ENCODE measurements around the gene MAPK7. TPM values are rescaled to one million over a fixed set of nuclear protein-coding genes. Genes with fewer than 3 reads are reported as not detected.

MAPK7 gene
- polyA plus RNA-seq, 2 of the 4 experiments (the other 2 are of a cell fraction) = 7.2 to 25.8 TPM

GRCh38 chr17:19379361-19380065 lies 1.2 kb downstream of the MAPK7 start:
- ATAC-seq (no peak), FAIRE-seq (peak; percentile 51), DNase-seq (ENCODE audit: low read depth in 1 of 2, low spot score in 1 of 2) (no peak)
- Histone ChIP-seq H3K4me2 (peak overlapping the region; percentile 96), H3K27ac (peak overlapping the region; percentile 81 to 92; a peak in 5 of 6 replicates), H3K4me1 (peaks cover 16% of the 10 kb centered on the region), H3K9me3 (no peaks in the 10 kb centered on the region), H3K4me3 (peak overlapping the region; percentile 80)
- ChIA-PET POLR2A (no interaction called here), CTCF (interaction anchor here (0.5 to 12.3 kb wide), 10 partner anchors 9 to 575 kb away, joined by 3 to 148 read pairs (median 5); partner anchors contain the start of gene B9D1)
- TF ChIP-seq HOXB5 (CRISPR knock-in tag; IDR thresholded peaks at IDR 0.05) (no peak), JUN (IDR thresholded peaks at IDR 0.05) (no peak), ATOH8 (CRISPR knock-in tag; IDR thresholded peaks at IDR 0.05; ENCODE audit: low read depth) (no peak), BCL3 (IDR thresholded peaks at IDR 0.05) (no peak), POLR2A (IDR thresholded peaks at IDR 0.05; ENCODE audit: low read length) (no peak), ZSCAN20 (CRISPR knock-in tag; IDR thresholded peaks at IDR 0.05) (no peak), HOXA7 (CRISPR knock-in tag; IDR thresholded peaks at IDR 0.05) (no peak), CHD4 (IDR thresholded peaks at IDR 0.05; ENCODE audit: borderline replicate concordance) (no peak), FOSB (CRISPR knock-in tag; IDR thresholded peaks at IDR 0.05) (no peak), RNF2 (IDR thresholded peaks at IDR 0.05; ENCODE audit: borderline replicate concordance, low read depth) (no peak), ZNF302 (CRISPR knock-in tag; IDR thresholded peaks at IDR 0.05) (no peak), RFX5 (IDR thresholded peaks at IDR 0.05) (no peak), RCOR1 (IDR thresholded peaks at IDR 0.05; ENCODE audit: low read depth, low read length) (no peak), PHF8 (IDR thresholded peaks at IDR 0.05; ENCODE audit: borderline replicate concordance, low read depth) (no peak), JUNB (IDR thresholded peaks at IDR 0.05) (no peak), ZFP36 (IDR thresholded peaks at IDR 0.05; ENCODE audit: borderline replicate concordance, partially characterized antibody) (no peak), HEYL (CRISPR knock-in tag; IDR thresholded peaks at IDR 0.05) (no peak)
- TF ChIP-seq, protein P1, sequence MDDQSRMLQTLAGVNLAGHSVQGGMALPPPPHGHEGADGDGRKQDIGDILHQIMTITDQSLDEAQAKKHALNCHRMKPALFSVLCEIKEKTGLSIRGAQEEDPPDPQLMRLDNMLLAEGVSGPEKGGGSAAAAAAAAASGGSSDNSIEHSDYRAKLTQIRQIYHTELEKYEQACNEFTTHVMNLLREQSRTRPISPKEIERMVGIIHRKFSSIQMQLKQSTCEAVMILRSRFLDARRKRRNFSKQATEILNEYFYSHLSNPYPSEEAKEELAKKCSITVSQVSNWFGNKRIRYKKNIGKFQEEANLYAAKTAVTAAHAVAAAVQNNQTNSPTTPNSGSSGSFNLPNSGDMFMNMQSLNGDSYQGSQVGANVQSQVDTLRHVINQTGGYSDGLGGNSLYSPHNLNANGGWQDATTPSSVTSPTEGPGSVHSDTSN (IDR thresholded peaks at IDR 0.05) = no peak
- 90% methylated on average over 13 of the region's 13 CpGs for WGBS (ENCODE audit: missing lambda C conversion rate)

- Histone ChIP-seq H3K27ac (no peak overlapping the region), H3K4me2 (no peak overlapping the region), H3K4me3 (no peak overlapping the region), H3K9me3 (no peaks in the 10 kb centered on the region), H3K4me1 (peaks cover 20% of the 10 kb centered on the region)
- ChIA-PET POLR2A (no interaction called here), CTCF (interaction anchor here (0.5 to 12.3 kb wide), 11 partner anchors 8 to 441 kb away, joined by 3 to 148 read pairs (median 5); partner anchors contain the start of gene B9D1)
- no peak for DNase-seq (ENCODE audit: low read depth in 1 of 2, low spot score in 1 of 2)
- no peak for FAIRE-seq
- 93% methylated on average over 28 of the region's 29 CpGs for WGBS (ENCODE audit: missing lambda C conversion rate)
- ATAC-seq = no peak
- TF ChIP-seq HDAC2 (IDR thresholded peaks at IDR 0.05) = no peak
- TF ChIP-seq EHF (CRISPR knock-in tag; IDR thresholded peaks at IDR 0.05) = no peak
- no peak for TF ChIP-seq ESRRA (IDR thresholded peaks at IDR 0.05; ENCODE audit: borderline replicate concordance, low read length)
- no peak for TF ChIP-seq NFE2L2 (conservative IDR thresholded peaks at IDR 0.05; ENCODE audit: low read length)
- TF ChIP-seq MAFK (IDR thresholded peaks at IDR 0.05; ENCODE audit: partially characterized antibody) = no peak
- no peak for TF ChIP-seq CBX8 (IDR thresholded peaks at IDR 0.05)
- no peak for TF ChIP-seq E2F6 (IDR thresholded peaks at IDR 0.05; ENCODE audit: borderline replicate concordance, low read depth)
- no peak for TF ChIP-seq EHMT2 (IDR thresholded peaks at IDR 0.05; ENCODE audit: low read depth)
- TF ChIP-seq, protein P1 (IDR thresholded peaks at IDR 0.05) = no peak
- no peak for TF ChIP-seq POLR2A (IDR thresholded peaks at IDR 0.05; ENCODE audit: low read length)
- TF ChIP-seq BHLHE40 (IDR thresholded peaks at IDR 0.05; ENCODE audit: low read depth, low read length) = no peak
- no peak for TF ChIP-seq CHD4 (IDR thresholded peaks at IDR 0.05; ENCODE audit: borderline replicate concordance)
- TF ChIP-seq RFX5 (IDR thresholded peaks at IDR 0.05) = no peak
- TF ChIP-seq SMC3 (IDR thresholded peaks at IDR 0.05) = no peak
- no peak for TF ChIP-seq CHD2 (IDR thresholded peaks at IDR 0.05; ENCODE audit: low read length, partially characterized antibody)
- no peak for TF ChIP-seq JUN (IDR thresholded peaks at IDR 0.05)
These were observed 2.4 kb downstream of the MAPK7 start for GRCh38 chr17:19380481-19381301.
